Activated naive CD8-positive, alpha-beta T cell treated with anti-CD3 and anti-CD28 coated beads, Interleukin-2, amount 10 ng/mL, durations not matched to agents 7 days and 5 days (primary cell): Measurements from ENCODE around the gene MYH10. TPM values are rescaled to one million over a fixed set of nuclear protein-coding genes. Genes with fewer than 3 reads are reported as not detected.
A peak's percentile ranks its signal among the peaks of the same experiment; 100 is the strongest.

Experiments used
- ATAC-seq: fragments of 150-1000 bp; cut with Tn5 transposase; one replicate; pipeline ENCODE4 v1.10.0; 2021; ENCODE audit warnings: low read depth, moderate library complexity
- POLR2A ChIA-PET: fragments of 350-600 bp; sonication (Branson Sonifier 250); formaldehyde crosslinking; loops from one replicate; lab custom pipeline; 2021; ENCODE audit warnings: antibody characterized with exemption; lab: Charles Lee
- DNase-seq: peaks from one replicate; pipeline ENCODE4 v3.0.0; 2021
- H3K27ac Mint-ChIP-seq: one replicate; pipeline ENCODE4 v1.8.0; 2022; ENCODE audit warnings: mild to moderate bottlenecking, mixed read lengths
- H3K27me3 Mint-ChIP-seq: one replicate; pipeline ENCODE4 v1.8.0; 2022; ENCODE audit warnings: mild to moderate bottlenecking, moderate library complexity, mixed read lengths
- H3K36me3 Mint-ChIP-seq: one replicate; pipeline ENCODE4 v1.8.0; 2021; ENCODE audit warnings: mild to moderate bottlenecking, mixed read lengths
- H3K4me1 Mint-ChIP-seq: one replicate; pipeline ENCODE4 v1.8.0; 2021; ENCODE audit warnings: mixed read lengths
- H3K4me3 Mint-ChIP-seq: one replicate; pipeline ENCODE4 v1.8.0; 2022; ENCODE audit warnings: mild to moderate bottlenecking, moderate library complexity, mixed read lengths
- H3K9me3 Mint-ChIP-seq: one replicate; pipeline ENCODE4 v1.8.0; 2021; ENCODE audit warnings: mixed read lengths
- total RNA-seq, 2 experiments: library from RNA; stranded (reverse); gene quantifications; one replicate each; pipeline ENCODE4 v1.2.3, GENCODE V29; 2021

MYH10 gene
- total RNA-seq, 2 experiments from 2014 or later = 12.8 to 14.4 TPM

GRCh38 chr17:8503368-8503767 is 127.2 kb downstream of the MYH10 start:
- peaks cover 7% of the 10 kb centered on the region for H3K4me1 Mint-ChIP-seq
- DNase-seq (no peak), ATAC-seq (no peak)
- H3K27ac Mint-ChIP-seq = no peak overlapping the region
- POLR2A ChIA-PET = no interaction called here
- H3K36me3 Mint-ChIP-seq = no peaks in the 10 kb centered on the region
- H3K4me3 Mint-ChIP-seq = no peak overlapping the region
- H3K27me3 Mint-ChIP-seq = no peaks in the 10 kb centered on the region
- no peaks in the 10 kb centered on the region for H3K9me3 Mint-ChIP-seq

- no peak overlapping the region for H3K4me3 Mint-ChIP-seq
- no peak for DNase-seq
- ATAC-seq = no peak
- peaks cover under 1% of the 10 kb centered on the region for H3K36me3 Mint-ChIP-seq
- H3K9me3 Mint-ChIP-seq = no peaks in the 10 kb centered on the region
- no peak overlapping the region for H3K27ac Mint-ChIP-seq
- peaks cover 7% of the 10 kb centered on the region for H3K4me1 Mint-ChIP-seq
- H3K27me3 Mint-ChIP-seq = no peaks in the 10 kb centered on the region
- POLR2A ChIA-PET = no interaction called here
These were observed 128.4 kb downstream of the MYH10 start for GRCh38 chr17:8502126-8502525.

GRCh38 chr17:8500609-8501008 is 129.9 kb downstream of the MYH10 start:
- Mint-ChIP-seq H3K27ac (no peak overlapping the region), H3K36me3 (peaks cover 3% of the 10 kb centered on the region), H3K4me3 (no peak overlapping the region), H3K27me3 (no peaks in the 10 kb centered on the region), H3K4me1 (peaks cover 7% of the 10 kb centered on the region), H3K9me3 (no peaks in the 10 kb centered on the region)
- ATAC-seq (no peak), DNase-seq (no peak)
- POLR2A ChIA-PET = interaction anchor here (0.5 kb wide), 1 partner anchor 134 kb away, joined by 3 read pairs; no protein-coding TSS in a partner anchor

GRCh38 chr17:8499614-8500013 is 130.9 kb downstream of the MYH10 start:
- Mint-ChIP-seq H3K4me3 (no peak overlapping the region), H3K4me1 (peaks cover 7% of the 10 kb centered on the region), H3K27me3 (no peaks in the 10 kb centered on the region), H3K27ac (no peak overlapping the region), H3K36me3 (peaks cover 3% of the 10 kb centered on the region), H3K9me3 (no peaks in the 10 kb centered on the region)
- POLR2A ChIA-PET = no interaction called here
- ATAC-seq (peak; percentile 75), DNase-seq (no peak)

GRCh38 chr17:8499171-8499570 is 131.4 kb downstream of the MYH10 start:
- DNase-seq = no peak
- Mint-ChIP-seq H3K27ac (no peak overlapping the region), H3K4me3 (no peak overlapping the region), H3K36me3 (peaks cover 3% of the 10 kb centered on the region), H3K9me3 (no peaks in the 10 kb centered on the region), H3K27me3 (no peaks in the 10 kb centered on the region), H3K4me1 (peaks cover 7% of the 10 kb centered on the region)
- no peak for ATAC-seq
- POLR2A ChIA-PET = no interaction called here

GRCh38 chr17:8496081-8496480 is 134.4 kb downstream of the MYH10 start:
- Mint-ChIP-seq H3K27ac (no peak overlapping the region), H3K9me3 (no peaks in the 10 kb centered on the region), H3K27me3 (no peaks in the 10 kb centered on the region), H3K36me3 (peaks cover 4% of the 10 kb centered on the region), H3K4me3 (no peak overlapping the region), H3K4me1 (peaks cover 7% of the 10 kb centered on the region)
- POLR2A ChIA-PET = no interaction called here
- no peak for ATAC-seq
- DNase-seq = no peak

GRCh38 chr17:8494506-8495111 is 135.9 kb downstream of the MYH10 start:
- DNase-seq (no peak), ATAC-seq (no peak)
- Mint-ChIP-seq H3K36me3 (peaks cover 11% of the 10 kb centered on the region), H3K27me3 (no peaks in the 10 kb centered on the region), H3K4me3 (no peak overlapping the region), H3K4me1 (peaks cover 2% of the 10 kb centered on the region), H3K9me3 (no peaks in the 10 kb centered on the region), H3K27ac (no peak overlapping the region)
- POLR2A ChIA-PET = no interaction called here

- H3K4me3 Mint-ChIP-seq = no peak overlapping the region
- no peaks in the 10 kb centered on the region for H3K4me1 Mint-ChIP-seq
- POLR2A ChIA-PET = no interaction called here
- peaks cover 11% of the 10 kb centered on the region for H3K36me3 Mint-ChIP-seq
- H3K9me3 Mint-ChIP-seq = no peaks in the 10 kb centered on the region
- no peaks in the 10 kb centered on the region for H3K27me3 Mint-ChIP-seq
- H3K27ac Mint-ChIP-seq = no peak overlapping the region
- DNase-seq (no peak), ATAC-seq (no peak)
These were observed 136.5 kb downstream of the MYH10 start for GRCh38 chr17:8494021-8494420.

- no peak overlapping the region for H3K27ac Mint-ChIP-seq
- POLR2A ChIA-PET = interaction anchor here (0.7 kb wide), 1 partner anchor 276 kb away, joined by 4 read pairs; no protein-coding TSS in a partner anchor
- peaks cover 12% of the 10 kb centered on the region for H3K36me3 Mint-ChIP-seq
- H3K4me1 Mint-ChIP-seq = no peaks in the 10 kb centered on the region
- H3K4me3 Mint-ChIP-seq = no peak overlapping the region
- no peaks in the 10 kb centered on the region for H3K9me3 Mint-ChIP-seq
- DNase-seq (no peak), ATAC-seq (no peak)
- no peaks in the 10 kb centered on the region for H3K27me3 Mint-ChIP-seq
These were observed 138.4 kb downstream of the MYH10 start for GRCh38 chr17:8492121-8492520.

- DNase-seq (no peak), ATAC-seq (no peak)
- no peaks in the 10 kb centered on the region for H3K9me3 Mint-ChIP-seq
- POLR2A ChIA-PET = no interaction called here
- no peaks in the 10 kb centered on the region for H3K4me1 Mint-ChIP-seq
- H3K27ac Mint-ChIP-seq = no peak overlapping the region
- peaks cover 16% of the 10 kb centered on the region for H3K36me3 Mint-ChIP-seq
- H3K27me3 Mint-ChIP-seq = no peaks in the 10 kb centered on the region
- H3K4me3 Mint-ChIP-seq = no peak overlapping the region
These were observed 140.1 kb downstream of the MYH10 start for GRCh38 chr17:8490256-8491023.

- H3K9me3 Mint-ChIP-seq = peaks cover 1% of the 10 kb centered on the region
- H3K27me3 Mint-ChIP-seq = no peaks in the 10 kb centered on the region
- no peaks in the 10 kb centered on the region for H3K4me1 Mint-ChIP-seq
- ATAC-seq (no peak), DNase-seq (no peak)
- H3K27ac Mint-ChIP-seq = no peak overlapping the region
- peaks cover 20% of the 10 kb centered on the region for H3K36me3 Mint-ChIP-seq
- POLR2A ChIA-PET = no interaction called here
- H3K4me3 Mint-ChIP-seq = no peak overlapping the region
These were observed 140.7 kb downstream of the MYH10 start for GRCh38 chr17:8489841-8490240.

GRCh38 chr17:8488901-8489300 is 141.6 kb downstream of the MYH10 start:
- H3K9me3 Mint-ChIP-seq = peaks cover 6% of the 10 kb centered on the region
- ATAC-seq (no peak), DNase-seq (no peak)
- POLR2A ChIA-PET = no interaction called here
- H3K27me3 Mint-ChIP-seq = no peaks in the 10 kb centered on the region
- H3K27ac Mint-ChIP-seq = no peak overlapping the region
- H3K4me3 Mint-ChIP-seq = no peak overlapping the region
- no peaks in the 10 kb centered on the region for H3K4me1 Mint-ChIP-seq
- peaks cover 25% of the 10 kb centered on the region for H3K36me3 Mint-ChIP-seq

- POLR2A ChIA-PET = no interaction called here
- Mint-ChIP-seq H3K36me3 (peaks cover 28% of the 10 kb centered on the region), H3K27ac (no peak overlapping the region), H3K4me3 (no peak overlapping the region), H3K9me3 (peaks cover 9% of the 10 kb centered on the region), H3K27me3 (no peaks in the 10 kb centered on the region), H3K4me1 (no peaks in the 10 kb centered on the region)
- no peak for DNase-seq
- ATAC-seq = no peak
These were observed 142.0 kb downstream of the MYH10 start for GRCh38 chr17:8488491-8488890.

GRCh38 chr17:8487743-8488142 is 142.8 kb downstream of the MYH10 start:
- H3K4me3 Mint-ChIP-seq = no peak overlapping the region
- DNase-seq (no peak), ATAC-seq (no peak)
- H3K4me1 Mint-ChIP-seq = no peaks in the 10 kb centered on the region
- POLR2A ChIA-PET = no interaction called here
- no peaks in the 10 kb centered on the region for H3K27me3 Mint-ChIP-seq
- H3K27ac Mint-ChIP-seq = no peak overlapping the region
- H3K36me3 Mint-ChIP-seq = peaks cover 35% of the 10 kb centered on the region
- H3K9me3 Mint-ChIP-seq = peaks cover 9% of the 10 kb centered on the region
